ENCODE data around the gene METTL16.
A peak's percentile ranks its signal among the peaks of the same experiment; 100 is the strongest.

Gene METTL16

DNA sequence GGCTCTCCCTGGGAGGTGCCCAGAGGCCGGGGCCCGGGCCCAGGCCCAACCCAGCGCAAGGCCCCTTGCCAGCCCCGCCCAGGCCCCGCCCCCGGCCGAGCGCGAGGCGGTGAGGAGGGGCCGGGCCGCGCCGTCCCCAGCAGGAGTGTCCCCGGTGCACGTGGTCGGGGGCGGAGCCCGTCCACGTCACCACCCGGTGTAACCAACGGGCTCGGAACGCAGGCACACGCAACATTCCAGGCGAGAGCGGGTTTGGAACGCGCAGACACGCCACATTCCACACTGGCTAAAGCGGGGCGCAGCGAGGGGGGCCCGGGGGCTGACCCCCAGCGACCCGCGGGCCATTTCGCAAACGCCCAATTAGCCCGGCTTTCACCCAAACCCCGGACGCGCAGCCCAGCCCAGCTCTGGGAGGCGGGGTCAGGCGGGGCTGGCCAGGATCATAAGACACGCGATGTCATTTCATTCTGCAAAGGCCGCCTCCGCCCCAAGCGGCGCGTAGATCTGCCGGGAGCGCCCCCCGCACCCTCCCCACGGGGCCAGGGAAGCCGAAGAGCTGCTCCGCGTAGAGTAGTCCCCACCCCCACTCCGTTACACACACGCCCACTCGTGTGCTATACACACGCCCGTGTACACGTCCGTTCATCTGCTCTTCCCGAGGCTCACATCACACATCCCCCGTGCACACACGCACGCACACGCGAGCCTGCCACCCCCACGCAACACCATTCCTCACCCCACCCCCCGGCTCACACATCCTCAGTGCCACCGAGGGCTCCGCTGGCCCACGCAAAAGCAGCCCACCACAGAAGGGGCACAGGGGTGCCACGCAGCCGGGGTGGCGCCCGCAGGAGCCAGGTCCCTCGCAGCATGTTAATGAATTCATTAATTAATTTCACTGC lies 111.9 kb downstream of the METTL16 start:
- H3K4me3 ChIP-seq (ENCODE audit: low read length) = peak overlapping the region; percentile 86
- peak; percentile 85 for DNase-seq (ENCODE audit: low read depth, low spot score)

DNA sequence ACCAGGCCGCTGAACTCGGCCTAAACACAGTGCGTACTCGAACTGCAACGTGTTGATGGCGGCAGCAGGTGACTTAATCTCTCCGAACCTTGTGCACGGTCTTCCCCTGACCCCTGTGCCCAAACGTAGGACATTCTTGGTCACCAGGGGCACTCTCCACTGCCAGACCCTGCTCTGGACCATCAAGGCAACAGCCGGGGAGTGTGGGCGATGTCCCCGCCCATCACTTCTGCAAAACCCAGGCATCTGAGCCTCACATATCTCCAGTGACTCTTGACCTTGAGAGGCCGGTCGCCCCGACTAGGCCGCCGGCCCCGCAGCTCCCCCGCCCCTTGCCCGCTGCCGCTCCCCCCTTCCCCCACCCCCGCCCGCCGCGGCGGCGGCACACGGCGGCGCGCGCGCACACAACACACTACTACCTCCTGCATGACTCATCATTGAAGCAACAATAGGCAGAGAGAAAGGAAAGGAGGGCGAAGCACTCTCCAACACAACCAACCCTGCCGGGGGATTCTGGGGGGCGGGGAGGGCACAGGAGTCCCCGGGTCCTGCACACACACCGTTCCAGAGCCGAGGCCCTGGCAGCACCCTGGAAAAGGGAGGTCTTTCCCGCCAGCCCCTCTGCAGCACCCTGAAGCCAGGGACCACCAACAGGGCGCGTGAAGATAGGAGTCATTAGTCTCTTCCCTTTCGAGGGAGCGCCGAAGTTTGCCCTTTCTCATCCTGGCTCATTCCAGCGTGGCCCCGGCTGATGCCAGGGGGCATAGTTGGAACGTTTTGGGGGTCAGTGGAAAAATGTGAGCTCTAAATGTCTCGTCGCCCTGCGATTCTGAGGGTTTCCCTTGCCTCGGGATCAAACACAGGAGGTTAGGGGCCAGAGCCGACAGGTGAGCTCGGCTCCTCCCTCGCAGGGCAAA lies 112.8 kb downstream of the METTL16 start:
- peak; percentile 51 for DNase-seq (ENCODE audit: low read depth, low spot score)
- H3K4me3 ChIP-seq (ENCODE audit: low read length) = peak overlapping the region; percentile 86

DNA sequence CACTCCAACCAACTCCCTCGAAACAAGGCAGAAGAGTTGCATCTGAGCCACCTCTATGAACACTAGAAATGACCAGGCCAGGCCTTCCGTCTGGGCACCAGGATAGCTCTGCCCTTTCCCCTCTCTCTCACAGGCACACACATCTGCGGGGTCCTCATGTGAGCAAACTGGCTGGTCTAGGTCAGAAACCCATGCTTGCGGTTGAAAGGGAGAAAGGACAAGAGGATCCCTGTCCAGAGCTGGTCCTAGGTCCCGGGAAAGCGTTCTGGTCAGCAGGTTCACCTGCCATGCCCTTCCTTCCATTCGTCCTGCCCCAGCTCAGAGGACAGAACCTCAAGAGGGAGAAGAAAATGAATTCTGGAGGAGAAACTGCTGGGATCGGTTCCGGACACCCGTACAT lies 113.5 kb downstream of the METTL16 start:
- H3K4me3 ChIP-seq (ENCODE audit: low read length) = no peak overlapping the region
- DNase-seq (ENCODE audit: low read depth, low spot score) = no peak

DNA sequence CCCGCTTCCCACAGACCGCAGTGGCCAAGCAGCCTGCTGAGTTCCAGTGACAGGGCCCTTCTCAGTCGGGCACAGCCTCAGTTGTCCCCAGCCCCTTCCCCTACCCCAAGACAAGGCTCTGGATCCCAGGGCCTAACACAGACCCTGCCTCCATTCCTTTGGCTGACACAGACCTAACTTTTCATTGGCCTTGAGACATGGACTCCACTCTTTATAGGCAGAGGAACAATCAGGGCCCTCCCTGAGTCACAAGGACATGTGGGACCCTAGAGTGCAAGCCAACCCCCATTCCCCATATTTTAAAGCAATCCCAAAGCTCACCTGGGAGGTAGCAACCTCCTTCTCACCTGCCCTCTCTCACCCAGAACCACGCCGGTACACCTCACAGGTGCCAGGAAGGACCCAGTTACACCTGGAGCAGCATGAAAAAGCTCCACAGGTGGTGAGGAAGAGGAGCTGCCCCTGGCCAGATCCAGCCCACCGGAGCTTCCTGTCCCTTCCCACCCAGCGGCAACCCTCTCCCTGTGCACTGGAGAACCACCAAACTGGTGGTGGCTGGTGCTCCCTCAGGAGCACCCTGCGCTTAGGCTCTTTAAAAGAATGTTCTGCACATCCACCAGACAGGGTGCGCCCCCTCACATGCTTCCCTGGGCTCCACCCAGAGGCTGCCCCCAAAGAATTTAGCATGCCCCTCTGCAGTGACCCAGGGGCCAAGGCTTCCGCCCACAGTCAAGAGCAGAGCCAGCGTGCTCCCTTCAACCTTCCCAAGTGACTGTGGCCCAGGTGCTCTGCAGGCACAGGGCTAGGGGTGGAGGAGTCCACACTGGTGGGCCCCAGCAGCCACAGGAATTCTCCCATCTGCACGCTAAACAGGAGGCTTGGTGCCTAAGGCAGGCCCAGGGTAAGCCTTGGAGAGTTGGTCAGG lies 114.2 kb downstream of the METTL16 start:
- no peak overlapping the region for H3K4me3 ChIP-seq (ENCODE audit: low read length)

DNA sequence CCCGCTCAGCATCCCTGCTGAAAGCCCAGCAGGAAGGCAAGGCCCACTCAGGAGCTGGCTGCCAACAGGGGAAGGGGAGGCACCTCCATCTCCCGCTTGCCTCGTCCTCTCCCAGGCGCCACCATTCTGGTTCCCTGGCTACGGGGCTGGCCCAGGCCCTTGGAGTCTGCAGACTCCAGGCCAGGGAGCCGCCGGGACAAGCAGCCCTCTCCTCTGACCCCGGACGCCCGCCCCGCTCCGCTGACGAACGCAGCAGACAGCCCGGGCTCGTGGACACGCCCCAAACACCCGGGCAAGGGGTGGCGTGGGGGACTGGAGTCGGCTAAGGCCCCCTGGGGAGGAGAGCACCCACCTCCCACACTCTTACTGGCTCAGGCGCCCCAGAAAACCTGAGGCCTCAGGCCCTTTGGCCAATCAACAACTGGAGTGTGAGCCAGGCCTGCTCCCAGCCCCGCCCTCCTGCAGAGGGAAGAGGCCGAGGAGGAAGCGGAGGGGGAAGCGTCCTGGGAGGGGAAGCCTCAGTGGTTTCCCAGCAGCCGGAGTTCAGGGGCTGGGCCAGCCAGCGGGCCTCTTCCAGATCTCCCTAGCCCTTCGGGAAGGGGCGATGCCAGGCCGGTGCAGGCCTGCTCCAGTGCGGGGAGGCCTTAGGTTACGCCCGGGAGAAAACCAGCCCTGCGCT lies 115.0 kb downstream of the METTL16 start:
- no peak overlapping the region for H3K4me3 ChIP-seq (ENCODE audit: low read length)
- DNase-seq (ENCODE audit: low read depth, low spot score) = no peak

More for the DNA sequence above, 114.2 kb downstream of the METTL16 start:
- no peak for DNase-seq (ENCODE audit: low read depth, low spot score)

DNA sequence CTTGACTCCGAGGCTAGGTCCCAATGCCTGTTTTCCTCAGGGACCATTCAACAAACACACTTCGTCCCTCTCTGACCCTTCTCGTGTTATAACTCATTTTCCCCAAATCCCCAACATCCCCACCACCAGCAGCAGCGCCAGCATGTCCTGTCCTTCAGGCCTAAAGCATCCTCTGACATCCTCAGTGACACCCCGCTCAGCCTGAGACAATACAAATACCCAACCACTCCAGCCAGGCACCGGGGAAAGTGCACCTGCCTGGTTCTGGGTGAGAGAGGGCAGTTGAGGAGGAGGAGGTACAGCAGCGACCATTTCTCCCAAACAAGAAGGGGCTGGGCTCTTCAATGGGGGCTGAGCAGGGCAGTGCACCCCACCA lies 115.5 kb downstream of the METTL16 start:
- no peak for DNase-seq (ENCODE audit: low read depth, low spot score)
- H3K4me3 ChIP-seq (ENCODE audit: low read length) = no peak overlapping the region

DNA sequence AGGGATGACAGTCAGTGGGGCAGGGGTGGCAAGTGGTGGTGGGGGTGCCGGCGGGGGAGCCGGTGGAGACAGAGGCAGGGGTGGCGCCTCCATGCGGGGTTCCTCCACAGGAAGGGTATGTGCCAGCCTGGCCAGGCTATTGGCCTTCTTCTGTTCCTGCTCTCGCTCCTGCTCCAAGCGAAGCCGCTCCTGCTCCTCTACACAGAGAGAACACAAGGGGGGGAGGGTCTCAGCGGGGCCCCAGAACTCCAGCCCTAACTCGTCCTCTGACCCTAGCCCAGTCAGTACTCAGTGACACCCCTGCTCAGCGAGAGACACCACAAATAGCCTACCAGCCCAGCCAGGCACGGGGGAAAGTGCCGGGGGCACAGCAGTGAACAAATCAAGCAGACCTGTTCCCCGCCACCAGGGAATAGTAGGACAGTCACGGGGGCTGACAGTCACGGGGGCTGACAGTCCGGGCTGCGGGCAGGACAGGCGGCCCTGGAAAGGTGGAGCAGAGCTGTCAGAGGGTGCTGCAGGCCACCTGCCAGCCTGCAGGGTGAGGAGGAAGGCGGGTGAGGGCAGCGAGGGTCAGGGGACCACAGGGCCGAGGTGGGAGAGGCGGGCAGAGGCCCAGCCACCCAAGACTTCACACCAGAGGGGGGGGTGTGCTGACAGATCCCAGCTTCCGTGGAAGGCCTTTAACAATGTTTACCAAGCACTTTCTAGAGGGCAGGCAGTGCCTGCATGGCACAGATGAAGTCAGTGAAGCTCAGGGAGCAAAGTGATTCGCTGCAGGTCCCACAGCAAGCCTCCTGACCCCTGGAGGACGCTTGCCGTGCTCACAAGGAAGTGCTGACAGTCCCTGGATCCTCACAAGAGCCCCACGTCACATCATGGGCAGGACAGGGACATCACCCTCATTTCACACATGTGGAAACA lies 116.2 kb downstream of the METTL16 start:
- DNase-seq (ENCODE audit: low read depth, low spot score) = no peak
- no peak overlapping the region for H3K4me3 ChIP-seq (ENCODE audit: low read length)

DNA sequence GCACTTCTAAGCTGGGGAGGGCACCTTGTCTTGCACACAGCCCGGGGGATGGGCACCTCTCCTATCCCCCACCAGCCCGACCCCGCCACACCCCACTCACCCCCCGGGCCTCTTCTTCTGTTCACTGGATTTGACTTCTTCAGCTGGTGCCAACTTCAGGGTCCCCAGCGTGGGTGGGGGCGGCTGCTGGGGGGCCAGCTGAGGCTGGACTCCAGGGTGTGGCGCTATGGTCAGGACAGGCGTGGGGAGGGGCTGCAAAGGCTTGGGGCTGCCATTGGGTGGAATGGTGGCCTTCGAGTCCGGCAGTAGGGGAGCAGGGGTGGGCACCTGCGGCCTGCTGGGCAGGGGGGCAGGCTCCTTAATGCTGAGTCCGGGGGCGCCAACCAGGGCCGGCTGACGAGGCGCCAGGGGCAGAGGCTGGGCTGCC lies 116.9 kb downstream of the METTL16 start:
- no peak for DNase-seq (ENCODE audit: low read depth, low spot score)
- no peak overlapping the region for H3K4me3 ChIP-seq (ENCODE audit: low read length)

DNA sequence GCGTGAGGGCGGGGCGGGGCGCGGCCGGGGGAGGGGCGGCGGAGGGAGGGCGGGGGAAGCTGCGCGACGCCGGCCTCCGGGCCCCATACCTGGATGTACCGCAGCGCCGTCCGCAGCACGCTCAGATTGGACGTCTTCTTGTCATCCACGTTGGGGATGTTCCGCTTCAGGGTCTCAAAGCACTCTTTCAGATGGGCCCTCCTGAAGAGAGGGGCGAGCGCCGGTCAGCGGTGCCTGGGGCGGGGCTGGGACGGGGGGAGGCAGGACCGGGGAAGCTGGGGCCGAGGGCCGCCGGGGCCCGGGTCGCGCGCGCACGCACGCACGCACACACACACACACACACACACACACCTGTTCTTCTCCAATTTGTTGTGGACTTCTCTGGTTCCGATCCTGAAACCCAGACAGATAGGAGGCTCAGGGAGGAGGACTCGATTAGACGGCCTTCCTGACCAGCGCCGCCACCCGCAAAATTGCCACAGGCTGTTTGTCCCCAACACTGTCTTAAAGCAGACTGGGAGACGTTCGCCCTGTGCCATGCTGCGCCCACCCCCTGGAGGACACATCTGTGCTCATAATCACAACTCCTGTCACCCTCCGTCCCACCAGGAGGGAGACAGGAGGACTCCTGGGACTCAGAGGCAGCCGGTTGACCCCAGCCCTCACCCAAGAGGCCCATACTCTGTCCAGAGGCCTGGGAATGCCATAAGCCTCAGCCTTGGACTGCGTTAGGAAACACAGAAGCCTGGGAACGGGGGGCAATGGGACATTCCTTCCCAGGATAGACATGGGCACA lies 117.5 kb downstream of the METTL16 start:
- no peak for DNase-seq (ENCODE audit: low read depth, low spot score)
- peak overlapping the region; percentile 48 for H3K4me3 ChIP-seq (ENCODE audit: low read length)

DNA sequence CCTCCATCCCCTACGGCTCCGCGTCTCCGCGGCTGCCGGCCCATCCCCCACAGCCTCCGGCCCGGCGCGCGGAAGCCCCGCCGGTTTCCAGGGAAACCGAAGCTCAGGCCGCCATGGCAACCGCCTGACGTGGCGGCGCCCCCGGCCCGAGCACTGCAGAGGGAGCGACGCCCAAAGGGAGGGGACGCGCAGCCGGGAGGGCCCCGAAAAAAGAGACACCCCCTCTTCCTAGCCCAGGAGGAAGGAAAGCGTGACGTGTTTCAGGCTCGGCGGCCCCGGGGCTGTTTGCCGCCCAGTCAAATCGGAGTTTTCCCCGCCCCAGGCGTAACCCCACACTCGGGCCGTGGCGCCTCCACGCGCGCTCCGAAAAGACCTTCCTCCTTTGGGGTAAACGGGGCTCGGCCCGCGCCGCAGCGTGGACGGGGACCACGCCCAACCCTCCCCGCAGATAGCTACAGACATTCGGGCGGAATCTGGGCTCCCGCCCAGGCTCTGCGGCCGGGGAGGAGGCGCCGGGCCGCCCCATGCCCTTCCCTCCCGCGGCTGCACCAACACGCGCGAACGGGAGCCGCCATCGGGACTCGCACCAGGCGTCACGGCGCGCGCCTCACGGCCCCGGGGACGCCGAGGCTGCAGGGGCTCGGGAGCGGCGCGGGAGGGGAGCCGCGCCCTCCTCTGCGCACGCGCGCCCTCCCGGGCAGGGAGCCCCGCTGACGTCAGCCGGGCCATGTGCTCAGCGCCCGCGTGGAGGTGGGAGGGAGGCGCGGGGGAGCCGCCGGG lies 118.3 kb downstream of the METTL16 start:
- DNase-seq (ENCODE audit: low read depth, low spot score) = peak; percentile 73
- peak overlapping the region; percentile 71 for H3K4me3 ChIP-seq (ENCODE audit: low read length)

DNA sequence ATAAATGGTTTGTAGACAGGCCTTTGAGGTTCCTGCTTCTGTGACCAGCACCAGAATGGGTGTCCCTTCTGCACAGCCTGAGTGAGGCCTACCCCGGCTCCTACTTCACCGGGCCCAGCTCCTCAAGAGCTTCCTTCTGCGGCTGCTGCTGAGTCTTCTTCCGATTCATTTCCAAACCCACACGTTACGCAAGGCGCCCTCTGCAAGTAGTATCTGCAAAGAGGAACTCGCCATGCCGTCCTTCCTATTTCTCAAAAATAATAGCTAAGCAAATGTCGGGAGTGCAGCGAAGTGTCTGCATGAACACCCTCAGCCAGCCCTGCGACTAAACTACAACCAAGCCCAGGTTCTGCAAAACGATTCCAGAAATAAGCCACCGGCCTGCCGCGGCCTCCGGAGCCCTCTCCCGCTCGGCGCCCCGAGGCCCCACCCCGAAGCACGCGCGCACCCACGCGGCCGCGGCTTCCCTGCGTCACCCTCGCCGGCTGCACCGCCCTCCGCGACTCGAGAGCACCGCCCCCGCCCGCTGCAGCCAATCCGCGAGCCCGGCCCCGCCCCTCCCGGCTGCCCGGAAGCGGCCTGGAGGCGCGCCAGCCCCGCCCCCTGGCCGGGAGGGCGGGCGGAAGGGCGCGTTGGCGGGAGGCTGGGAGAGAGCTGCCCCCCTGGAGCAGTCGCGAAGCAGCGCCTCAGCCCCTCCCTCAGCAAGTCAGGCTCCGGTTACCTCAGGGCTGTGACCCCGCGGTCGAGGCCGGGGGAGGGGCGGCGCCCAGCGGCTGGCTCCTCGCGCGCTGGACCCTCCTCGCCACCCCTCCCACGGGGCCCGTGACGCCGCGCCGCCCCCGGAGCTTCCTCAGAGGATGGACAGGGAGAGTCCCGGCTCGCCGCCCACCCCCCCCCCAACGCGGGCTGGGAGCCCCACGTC lies 119.2 kb downstream of the METTL16 start:
- H3K4me3 ChIP-seq (ENCODE audit: low read length) = peak overlapping the region; percentile 72
- peak; percentile 79 for DNase-seq (ENCODE audit: low read depth, low spot score)

DNA sequence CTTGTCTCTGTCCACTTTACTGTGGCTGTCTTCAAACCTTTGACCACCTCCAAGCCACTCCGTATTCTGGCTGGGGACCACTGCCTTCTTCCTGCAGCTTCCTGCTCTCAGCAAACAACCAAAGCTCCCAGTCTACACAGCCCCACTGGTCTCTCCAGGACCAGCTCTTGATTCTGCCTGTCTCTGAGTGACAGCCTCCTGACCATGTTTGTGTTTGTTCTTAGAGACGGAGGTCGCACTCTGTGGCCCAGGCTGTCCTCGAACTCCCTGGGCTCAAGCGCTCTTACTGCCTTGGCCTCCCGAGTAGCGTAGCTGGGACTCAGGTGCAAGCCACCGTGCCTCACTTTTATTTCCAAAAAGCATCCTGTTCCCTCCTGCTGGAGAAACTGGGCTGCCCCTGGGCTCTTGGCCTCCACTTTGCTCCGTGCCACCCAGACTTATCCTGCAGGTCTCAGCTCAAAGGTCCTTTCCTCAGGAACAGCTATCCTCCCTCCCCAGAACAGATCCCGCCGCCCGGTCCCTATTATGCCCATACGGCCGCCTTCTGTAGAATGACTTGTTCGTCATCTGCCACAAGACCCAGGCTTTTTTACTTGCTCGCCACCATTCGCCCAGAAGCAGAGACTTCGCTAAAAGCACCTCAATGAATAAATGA lies 120.0 kb downstream of the METTL16 start:
- peak overlapping the region; percentile 72 for H3K4me3 ChIP-seq (ENCODE audit: low read length)
- DNase-seq (ENCODE audit: low read depth, low spot score) = no peak

DNA sequence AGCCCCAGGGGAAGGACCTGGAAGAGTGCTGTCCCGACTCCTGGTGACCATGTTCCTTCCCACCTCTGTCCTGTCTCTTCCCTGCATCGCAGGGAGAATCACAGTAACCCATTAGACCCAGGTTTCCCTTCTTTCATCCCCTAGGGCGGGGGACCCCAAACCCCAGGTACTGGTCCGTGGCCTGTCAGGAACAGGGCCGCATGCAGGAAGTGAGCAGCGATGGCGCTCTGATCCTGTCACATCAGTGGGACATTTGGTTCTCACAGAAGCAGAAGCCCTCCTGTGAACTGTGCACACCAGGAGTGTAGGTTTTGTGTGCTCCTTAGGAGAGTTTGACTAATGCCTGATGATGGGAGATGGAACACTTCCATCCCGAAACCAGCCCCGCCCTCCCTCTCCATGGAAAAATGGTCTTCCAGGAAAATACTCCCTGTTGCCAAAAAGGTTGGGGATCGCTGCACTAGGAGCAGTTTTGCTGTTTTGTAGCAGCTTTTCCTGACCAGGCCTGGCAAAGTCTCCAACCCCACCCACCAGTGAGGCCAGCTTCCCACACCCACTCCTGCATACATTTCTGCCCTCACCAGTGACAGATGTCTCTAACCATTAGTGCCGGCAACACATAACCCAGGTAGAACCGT lies 121.4 kb downstream of the METTL16 start:
- DNase-seq (ENCODE audit: low read depth, low spot score) = no peak
- no peak overlapping the region for H3K4me3 ChIP-seq (ENCODE audit: low read length)

DNA sequence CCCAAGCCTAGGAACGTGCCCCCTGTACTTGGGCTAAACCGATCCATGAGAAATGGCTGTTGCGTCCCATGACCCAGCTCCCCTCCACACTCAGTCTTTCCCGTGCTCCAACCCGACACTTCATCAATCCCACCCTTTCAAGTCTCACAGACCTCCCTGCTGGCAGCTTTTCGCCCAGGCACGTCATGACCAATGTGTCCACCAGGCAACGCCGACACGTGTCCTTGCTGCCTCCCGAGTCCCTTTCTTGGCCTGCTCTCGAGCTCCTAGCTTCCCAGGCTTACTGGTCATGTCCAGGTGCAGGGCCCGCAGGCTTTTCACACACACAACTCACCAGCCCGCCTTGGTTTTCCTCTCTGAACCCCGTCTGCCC lies 123.0 kb downstream of the METTL16 start:
- H3K4me3 ChIP-seq (ENCODE audit: low read length) = no peak overlapping the region
- DNase-seq (ENCODE audit: low read depth, low spot score) = no peak

Data from Jurkat, Clone E6-1 (cell line).